ENCODE results near the gene LRFN4.
A peak's percentile ranks its signal among the peaks of the same experiment; 100 is the strongest.

The LRFN4 gene

DNA sequence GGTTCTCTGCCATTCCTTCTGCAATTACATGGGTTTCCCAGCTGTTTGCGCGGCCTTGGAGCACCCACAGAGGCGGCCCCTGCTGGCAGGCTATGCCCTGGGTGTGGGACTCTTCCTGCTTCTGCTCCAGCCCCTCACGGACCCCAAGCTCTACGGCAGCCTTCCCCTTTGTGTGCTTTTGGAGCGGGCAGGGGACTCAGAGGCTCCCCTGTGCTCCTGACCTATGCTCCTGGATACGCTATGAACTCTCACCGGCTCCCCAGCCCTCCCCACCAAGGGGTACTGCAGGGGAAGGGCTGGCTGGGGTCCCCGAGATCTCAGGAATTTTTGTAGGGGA lies 11.0 kb upstream of the LRFN4 start:
- DNase-seq: no peak

DNA sequence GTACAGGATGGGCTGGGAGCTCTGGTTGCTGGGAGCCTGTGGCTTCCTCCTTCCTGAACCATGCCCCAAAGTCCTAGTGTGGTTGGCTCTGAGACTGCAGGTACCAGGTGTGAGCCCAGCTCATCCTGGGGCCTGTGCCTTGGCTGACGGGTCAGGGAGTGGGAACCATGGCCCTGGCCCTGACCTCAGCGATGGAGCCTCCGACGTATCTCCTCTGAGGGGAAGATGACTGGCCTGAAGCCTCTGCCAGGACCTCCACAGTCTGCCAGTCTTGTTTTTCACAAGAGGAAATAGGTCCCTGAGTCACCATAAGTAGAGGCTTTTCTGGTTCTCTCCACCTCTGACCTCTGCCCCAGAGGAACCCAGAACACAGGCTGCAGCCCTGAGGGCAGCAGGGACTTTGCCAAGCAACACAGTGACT lies 10.2 kb upstream of the LRFN4 start:
- DNase-seq: no peak

DNA sequence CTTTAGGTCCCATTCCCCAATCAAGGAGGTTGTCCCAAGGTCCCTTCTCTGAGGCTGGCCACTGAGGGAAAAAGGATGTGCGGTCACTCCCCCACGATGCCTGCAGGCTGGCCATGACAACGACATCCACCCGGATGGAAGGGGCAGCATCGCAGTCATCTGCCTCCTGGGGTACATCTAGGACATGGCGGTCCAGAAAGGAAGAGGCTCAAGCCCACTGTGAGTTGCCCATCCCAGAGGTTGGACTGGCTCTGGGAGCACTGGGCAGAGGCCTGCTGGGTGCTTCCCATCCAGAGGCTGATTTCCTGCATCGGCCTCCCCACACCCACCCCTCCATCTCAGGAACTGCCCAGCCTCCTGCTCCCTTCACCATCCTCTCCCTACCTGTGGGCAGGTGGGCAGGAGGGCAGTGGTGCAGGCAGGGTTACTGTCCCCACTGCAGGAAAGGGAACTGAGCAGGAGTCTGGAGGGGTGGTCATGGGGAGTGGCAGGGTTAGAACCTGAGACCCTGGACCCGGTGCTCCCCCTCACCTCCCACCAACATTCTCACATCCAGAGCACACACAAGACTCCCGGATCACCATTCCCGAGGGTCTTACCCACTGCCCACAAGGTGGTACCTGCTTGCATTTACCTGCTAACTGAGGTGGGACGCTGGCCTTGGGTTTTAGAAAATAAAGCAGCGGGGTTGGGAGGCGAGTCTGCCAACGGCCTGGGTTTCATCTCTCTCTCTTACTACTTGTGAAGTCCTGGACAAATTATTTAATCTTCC lies 9.2 kb upstream of the LRFN4 start:
- no peak for DNase-seq

DNA sequence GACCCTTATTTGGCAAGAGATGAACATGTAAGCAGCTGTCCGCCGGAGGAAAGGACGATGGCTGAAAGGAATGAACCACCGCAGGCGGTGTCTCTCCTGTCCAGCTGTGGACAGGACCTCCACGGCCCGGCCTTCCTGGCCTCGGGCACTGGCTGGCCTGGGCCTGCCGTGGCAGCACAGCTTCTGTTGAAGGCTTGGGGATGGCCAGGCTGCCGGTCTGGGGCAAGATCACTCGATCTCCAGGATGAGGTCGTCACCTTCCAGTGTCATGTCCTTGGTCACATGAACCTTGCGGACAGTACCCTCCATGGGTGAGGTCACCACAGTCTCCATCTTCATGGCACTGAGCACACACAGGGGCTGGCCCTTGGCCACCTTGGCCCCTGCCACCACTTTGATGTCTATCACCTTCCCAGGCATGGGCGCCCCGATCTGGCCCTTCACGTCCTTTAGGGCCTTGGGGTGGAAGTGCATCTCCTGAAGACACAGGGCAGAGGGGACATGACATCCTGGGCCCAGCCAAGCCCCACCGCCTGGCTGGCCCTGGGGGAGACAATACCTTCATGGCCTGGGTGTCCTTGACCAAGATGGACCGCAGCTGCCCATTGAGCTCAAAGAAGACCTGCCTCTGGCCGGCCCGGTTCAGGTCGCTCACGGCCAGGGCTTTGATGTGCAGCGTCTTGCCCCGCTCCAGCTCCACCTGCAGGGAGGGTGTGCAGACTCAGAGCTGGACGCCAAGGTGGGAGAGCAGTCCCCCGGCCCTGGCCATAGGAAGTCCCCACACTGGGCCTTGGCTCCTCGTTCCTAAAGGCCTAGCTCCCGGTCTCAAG lies 8.0 kb upstream of the LRFN4 start:
- no peak for DNase-seq

DNA sequence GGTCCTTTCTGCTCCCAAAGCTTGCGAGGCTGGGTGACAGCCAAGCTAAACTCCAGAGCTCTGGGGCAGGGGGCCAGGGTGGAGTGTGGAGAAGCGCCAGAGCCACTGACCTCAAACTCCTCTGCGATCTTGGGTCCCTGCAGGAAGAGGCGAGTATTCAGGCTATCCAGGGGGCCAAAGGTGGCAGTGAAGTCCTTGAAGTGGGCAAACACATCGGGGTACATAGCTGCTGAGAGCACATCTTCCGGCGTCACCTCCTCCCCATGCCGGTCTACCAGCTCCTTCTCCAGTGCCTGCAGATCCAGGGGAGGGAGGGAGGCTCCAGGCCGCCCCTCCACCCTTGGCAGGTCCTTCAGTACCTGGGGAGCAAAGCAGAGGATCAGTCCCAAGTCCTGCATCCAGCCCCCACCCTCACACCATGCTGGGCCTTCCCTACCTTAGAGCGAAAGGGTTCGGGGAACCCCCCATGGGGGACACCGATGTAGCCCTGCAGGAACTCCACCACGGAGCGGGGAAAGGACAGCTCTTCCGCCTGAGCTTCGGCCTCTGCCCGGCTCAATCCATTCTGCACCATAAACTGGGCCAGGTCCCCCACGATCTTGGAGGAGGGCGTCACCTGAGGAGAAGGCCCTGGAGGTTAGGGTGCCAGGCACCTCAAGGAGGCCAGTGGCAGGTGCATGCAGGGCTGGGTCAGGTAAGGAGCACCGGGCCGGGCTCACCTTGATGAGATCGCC lies 7.2 kb upstream of the LRFN4 start:
- no peak for DNase-seq

DNA sequence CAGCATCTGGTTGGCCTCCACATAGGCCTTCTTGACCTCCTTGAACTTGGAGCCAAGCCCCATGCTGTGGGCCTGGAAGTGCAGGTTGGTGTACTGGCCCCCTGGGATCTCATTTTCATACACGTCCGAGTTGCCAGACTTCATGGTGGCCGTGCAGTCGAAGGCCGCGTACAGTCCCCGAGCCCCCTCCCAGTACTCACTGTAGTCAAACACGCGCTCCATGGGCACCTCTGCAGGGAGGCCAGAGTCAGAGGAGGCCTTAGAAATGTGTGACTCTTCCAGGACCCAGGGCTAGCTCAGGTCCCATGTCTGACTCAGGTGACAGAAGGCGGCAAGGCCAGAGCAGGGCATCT lies 6.7 kb upstream of the LRFN4 start:
- no peak for DNase-seq

DNA sequence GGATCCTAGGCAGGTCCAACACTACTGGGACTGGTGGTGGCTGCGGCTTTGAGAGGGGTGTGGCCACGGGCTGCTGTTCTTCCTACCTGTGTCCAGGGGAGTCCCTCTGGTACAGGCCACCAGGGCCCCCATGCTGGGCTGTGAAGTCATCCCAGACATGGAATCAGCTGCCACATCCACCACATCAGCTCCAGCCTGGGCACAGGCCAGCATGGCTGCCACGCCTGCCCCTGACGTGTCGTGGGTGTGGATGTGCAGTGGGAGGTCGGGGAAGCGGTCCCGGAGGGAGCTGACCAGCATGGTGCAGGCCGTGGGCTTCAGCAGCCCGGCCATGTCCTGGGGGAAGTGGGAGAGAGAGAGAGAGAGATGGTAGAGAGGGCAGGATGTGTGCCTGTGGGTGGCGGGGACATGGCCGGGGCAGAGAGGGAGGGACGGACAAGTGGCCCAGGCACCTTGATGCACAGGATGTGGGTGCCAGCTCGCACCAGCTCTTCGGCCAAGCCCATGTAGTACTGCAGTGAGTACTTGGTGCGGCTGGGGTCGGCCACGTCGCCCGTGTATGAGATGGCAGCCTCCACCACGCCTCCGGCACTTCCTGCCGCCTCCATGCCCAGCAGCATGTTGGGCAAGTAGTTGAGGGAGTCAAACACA lies 6.2 kb upstream of the LRFN4 start:
- DNase-seq: no peak

DNA sequence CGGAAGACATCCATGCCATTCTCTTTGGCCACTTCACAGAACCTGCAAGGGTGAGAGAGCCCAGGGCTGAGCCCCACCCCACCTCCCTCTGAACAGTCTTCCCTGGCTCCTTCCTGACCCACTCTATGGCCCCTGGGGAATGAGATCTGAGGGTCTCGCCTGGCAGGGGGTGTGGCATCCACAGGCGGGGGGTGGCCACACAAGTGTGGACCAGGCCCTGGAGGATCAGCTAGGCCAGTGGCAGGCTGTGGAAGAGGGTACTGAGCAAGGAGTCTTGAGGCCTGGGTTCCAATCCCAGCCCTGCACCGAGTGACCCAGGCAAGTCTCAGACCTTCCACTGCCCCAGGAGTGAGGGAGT lies 5.6 kb upstream of the LRFN4 start:
- DNase-seq: no peak

DNA sequence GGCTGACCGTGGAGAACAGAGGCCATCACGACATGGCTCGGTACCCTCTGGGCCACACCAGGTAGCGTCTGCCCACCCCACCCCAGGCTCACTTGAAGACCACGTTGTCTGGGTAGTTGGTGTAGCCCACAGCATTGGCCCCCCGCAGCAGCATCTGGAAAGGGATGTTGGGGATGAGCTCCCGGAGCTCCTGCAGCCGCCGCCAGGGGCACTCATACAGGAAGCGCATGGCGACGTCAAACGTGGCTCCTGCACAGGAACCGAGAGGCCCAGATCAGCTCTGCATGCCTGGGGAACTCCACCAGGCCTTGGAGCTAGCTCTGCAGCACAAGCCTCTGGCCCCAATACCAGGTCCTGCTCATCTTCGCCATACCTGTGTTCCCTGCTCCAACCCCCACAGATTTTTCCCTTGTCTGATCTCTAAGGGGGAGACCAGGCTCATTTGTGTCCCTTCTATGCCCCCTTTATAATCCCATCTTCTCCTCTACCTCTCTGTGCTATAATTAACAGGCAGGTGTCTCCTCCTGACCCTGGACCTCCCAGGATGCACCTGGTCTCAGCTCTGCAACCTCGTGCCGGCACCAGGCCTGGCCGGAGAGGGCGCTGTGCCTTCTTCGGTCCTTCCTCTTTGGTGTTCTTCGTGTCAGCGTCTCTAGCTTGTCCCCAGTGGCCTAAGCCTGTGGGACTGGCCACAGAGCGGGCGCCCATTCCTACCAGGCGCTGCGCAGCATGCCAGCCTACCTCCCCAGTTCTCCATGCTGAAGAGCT lies 5.0 kb upstream of the LRFN4 start:
- DNase-seq: no peak

DNA sequence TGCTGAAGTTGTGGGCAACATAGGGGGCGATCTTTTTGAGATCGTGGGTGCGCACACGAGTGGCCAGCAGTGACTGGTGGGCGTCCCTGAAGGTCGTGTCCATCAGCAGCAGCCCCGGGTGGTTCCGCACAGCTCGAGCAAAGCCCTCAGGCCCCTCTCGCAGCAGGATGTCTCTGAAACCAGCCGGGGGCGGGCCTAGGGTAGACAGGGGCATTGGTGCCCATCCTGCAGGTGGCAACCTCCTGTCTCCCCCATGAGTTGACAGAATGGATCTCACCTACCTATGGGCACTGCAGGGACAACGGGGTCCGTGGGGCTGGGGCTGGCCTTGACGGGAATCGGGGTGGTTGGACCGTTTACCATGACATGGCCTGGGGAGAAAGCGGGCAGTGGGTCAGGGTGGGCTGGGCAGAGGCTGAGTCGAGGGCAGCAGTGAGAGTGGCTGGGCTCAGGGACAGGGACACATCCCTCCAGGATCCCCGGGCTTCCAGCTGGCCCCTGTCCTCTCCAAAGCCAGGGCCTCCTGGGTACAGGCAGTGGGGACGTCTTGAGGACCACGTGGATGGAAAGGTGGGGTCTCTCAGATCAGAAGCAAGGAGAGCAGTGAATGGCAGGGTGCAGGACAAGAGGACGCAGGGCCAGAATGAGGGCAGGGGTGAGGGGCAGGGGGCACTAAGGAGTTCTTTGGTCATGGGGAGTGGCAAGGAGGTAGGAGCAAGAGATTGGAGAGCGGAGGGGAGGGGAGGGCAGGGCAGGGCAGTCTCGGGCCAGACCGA lies 4.2 kb upstream of the LRFN4 start:
- no peak for DNase-seq

DNA sequence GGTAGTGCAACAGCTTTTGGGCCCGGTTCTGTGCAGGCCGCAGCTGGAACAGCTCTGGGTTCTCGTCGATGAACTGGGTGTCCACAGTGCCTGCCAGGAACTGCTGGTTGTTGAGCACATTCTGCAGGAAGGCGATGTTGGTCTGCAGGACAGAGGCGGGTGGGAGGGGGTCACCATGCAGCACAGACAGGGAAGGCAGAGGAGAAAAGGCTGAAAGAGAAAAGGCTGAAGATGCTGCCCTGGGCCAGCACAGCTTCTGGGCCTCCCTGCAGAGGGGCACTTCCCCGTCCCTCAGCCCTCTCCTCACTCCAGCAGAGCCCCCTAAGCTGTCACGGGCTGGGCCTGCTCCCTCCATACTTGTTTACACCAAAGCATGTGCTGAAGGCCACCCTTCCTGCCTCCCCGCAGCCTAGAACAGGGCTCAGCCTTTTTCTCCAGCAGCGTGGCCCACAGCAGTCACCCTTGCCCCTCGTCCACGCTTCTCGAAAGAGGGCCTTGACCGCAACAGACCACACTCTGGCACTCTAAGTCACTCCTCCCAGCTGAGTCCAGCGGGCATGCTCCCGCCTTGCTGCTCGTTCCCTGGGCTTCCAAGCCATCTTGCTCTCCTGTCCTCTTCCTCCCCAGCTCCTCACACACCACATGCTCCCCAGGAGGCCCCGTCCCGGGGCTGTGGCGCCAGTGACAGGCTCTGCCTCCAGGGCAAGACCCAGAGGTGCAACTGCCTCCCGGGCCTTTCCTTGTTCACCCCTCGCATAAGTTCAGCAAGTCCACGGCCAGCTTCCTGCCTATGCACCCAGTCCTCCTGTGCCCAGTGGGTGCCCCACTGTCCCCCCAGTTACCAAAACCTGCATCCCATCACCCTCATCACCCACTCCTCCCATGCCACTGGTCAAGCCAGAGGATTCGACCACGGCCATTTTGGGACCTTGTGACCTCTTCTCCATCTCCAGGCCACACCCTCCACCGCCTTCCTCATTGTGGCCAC lies 3.3 kb upstream of the LRFN4 start:
- no peak for DNase-seq

DNA sequence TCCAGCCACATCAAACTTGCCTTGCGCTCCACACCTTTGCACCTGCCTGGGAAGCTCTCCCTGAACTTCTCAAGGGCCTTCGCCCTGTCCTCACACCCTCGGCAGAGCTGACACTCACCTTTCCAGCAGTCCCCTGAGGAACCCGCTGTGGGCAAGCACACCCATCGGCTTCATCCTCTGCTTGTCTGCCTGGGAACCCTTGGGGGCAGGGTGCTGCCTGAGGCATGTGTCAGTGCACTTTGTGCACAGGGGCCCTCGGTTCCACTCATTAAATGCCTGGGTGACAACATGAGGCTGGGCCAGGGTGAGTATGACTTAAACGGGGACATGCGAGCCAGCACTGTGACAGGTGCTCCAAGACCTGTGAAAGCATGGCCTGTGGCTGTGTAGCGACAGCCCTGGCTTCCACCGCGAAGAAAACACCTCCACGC lies 2.6 kb upstream of the LRFN4 start:
- no peak for DNase-seq

DNA sequence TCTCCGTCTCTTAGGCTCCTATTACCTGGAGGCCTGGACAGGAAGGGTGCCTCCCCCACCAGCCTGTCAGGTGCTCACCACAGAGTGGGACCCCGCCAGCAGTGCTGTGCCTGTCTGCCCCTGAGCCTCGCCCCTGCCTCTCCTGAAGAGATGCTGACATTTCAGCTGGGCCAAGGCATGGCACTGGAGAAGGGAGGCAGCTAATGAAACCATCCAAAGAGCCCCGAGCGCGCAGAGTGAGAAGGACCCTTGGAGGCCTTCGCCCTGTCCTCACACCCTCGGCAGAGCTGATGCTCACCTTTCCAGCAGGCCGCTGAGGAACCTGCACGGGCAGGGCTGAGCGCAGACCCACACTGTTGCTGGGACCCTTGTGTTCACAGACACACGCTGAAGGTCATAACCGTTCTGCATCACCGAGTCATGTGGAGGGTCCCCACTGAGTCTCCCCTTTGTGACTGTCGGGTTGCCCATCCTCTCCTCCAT lies 2.1 kb upstream of the LRFN4 start:
- DNase-seq: no peak

DNA sequence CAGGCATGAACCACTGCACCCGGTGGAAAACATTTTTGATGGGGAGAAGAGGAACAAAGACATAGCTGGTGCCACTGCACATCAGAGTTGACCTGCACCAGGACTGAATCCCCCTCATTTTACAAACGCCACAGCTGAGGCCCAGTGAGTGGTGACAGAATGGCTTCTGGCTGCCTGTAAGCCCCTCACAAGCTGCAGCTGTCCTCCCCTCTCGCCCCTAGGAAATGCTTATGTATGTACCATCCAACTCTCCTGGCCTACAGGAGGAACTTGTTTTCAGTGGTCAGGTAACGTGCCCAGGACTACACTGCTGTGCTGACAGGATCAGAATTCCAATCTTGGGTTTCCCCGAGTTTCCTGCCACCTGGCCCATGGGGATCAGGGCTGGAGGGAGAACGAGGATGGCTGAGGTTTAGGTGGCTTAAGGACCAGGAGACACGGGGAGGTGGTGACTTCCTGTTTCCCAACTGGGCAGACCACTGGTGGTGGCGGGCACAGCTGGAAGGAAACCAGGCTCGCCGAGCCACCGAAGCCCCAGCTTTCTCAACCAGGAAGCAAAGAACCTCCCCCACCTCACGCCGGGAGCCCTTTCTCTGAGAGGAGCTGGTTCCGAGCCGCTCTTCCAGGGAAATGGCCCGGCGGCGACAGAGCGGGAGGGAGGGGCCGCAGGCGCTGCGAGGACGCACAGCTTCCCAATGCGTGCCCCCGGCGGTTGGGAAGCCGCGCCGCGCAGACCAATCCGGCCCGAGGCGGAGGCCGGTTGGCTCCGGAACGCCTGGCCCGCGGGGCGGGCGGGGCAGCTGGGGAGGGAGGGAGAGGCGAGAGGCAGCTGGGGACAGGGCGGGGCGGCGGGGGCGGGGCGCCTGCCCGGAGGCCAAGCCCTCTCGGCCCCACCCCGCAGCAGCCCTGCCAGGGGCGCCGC lies 1.0 kb upstream of the LRFN4 start:
- peak; percentile 81 for DNase-seq

DNA sequence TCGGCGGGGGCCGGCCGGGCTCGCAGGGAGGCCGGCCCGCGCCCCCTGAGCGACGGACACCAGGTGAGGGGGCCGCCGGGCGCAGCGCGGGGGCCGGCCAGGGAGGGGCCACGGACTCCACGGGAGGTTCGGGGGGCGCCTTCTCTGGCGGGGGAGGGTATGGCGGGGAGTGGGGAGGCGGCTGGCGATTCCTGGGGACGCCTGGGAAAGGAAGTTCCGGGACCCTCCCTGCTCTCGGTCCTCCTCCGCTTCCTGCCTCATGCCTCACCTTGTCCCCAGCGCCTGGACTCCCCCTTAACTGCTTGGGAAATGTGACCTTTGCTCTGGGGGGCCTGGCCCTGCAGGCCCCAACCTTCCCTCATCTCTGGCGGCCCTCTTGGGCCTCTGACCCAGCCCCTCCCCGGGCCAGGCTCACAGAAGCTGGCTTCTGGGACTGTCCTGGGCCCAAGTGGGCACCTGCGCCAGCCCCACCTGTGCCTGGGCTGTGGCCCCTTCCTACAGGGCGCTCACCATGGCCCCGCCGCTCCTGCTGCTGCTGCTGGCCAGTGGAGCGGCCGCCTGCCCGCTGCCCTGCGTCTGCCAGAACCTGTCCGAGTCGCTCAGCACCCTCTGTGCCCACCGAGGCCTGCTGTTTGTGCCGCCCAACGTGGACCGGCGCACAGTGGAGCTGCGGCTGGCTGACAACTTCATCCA lies 516 bp downstream of the LRFN4 start:
- DNase-seq: no peak

DNA sequence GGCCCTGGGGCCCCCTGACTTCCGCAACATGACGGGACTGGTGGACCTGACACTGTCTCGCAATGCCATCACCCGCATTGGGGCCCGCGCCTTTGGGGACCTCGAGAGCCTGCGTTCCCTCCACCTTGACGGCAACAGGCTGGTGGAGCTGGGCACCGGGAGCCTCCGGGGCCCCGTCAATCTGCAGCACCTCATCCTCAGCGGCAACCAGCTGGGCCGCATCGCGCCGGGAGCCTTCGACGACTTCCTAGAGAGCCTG lies 992 bp downstream of the LRFN4 start:
- no peak for DNase-seq

DNA sequence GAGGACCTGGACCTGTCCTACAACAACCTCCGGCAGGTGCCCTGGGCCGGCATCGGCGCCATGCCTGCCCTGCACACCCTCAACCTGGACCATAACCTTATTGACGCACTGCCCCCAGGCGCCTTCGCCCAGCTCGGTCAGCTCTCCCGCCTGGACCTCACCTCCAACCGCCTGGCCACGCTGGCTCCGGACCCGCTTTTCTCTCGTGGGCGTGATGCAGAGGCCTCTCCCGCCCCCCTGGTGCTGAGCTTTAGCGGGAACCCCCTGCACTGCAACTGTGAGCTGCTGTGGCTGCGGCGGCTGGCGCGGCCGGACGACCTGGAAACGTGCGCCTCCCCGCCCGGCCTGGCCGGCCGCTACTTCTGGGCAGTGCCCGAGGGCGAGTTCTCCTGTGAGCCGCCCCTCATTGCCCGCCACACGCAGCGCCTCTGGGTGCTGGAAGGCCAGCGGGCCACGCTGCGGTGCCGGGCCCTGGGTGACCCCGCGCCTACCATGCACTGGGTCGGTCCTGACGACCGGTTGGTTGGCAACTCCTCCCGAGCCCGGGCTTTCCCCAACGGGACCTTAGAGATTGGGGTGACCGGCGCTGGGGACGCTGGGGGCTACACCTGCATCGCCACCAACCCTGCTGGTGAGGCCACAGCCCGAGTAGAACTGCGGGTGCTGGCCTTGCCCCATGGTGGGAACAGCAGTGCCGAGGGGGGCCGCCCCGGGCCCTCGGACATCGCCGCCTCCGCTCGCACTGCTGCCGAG lies 1.5 kb downstream of the LRFN4 start:
- DNase-seq: no peak

All from activated CD4-positive, CD25-positive, alpha-beta regulatory T cell treated with anti-CD3 and anti-CD28 coated beads, Interleukin-2, amount 50 U/mL, for 72 hours (primary cell).